ENCODE results near the gene LRRC47.

LRRC47 gene

DNA sequence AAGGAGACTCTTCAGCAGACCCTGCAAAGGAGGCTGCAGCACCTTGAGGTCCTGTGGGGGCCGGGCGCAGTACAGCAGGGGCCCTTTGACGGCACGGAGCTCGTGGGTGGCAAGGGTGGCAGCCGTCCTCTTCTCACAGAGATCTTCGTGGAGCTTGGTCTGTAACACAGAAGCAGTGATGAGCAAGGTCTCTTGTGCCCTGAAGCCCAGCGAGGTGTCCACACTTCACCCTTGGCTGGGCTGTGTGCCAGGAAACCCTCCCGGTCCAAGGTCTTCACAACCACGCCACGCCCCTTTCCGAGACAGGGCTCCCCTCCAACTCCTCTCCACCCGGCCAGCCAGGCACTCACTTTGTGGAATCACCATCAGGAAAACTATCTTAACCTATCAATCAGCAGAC is 11.3 kb downstream of the LRRC47 start:
- Mint-ChIP-seq H3K9me3 (no peaks in the 10 kb centered on the region), H3K36me3 (peaks cover 80% of the 10 kb centered on the region), H3K27ac (no peak overlapping the region), H3K4me3 (no peak overlapping the region), H3K4me1 (peaks cover 22% of the 10 kb centered on the region)
- ATAC-seq (no peak), DNase-seq (ENCODE audit: low spot score in 2 of 2) (no peak)

- H3K9me3 Mint-ChIP-seq, result no peaks in the 10 kb centered on the region
- DNase-seq (ENCODE audit: low spot score in 2 of 2) (no peak), ATAC-seq (no peak)
- peaks cover 90% of the 10 kb centered on the region for H3K36me3 Mint-ChIP-seq
- peaks cover 22% of the 10 kb centered on the region for H3K4me1 Mint-ChIP-seq
- peak overlapping the region; percentile 34 for H3K27ac Mint-ChIP-seq
- no peak overlapping the region for H3K4me3 Mint-ChIP-seq
Observed at GRCh38 chr1:3783651-3784474, 12.4 kb downstream of the LRRC47 start.

GRCh38 chr1:3780901-3781300 is 15.4 kb downstream of the LRRC47 start:
- H3K4me1 Mint-ChIP-seq, result peaks cover 3% of the 10 kb centered on the region

GRCh38 chr1:3779912-3780416 is 16.3 kb downstream of the LRRC47 start:
- H3K4me1 Mint-ChIP-seq, result peaks cover 6% of the 10 kb centered on the region
- peaks cover 59% of the 10 kb centered on the region for H3K36me3 Mint-ChIP-seq
- no peak overlapping the region for H3K27ac Mint-ChIP-seq
- no peaks in the 10 kb centered on the region for H3K9me3 Mint-ChIP-seq
- ATAC-seq (no peak), DNase-seq (ENCODE audit: low spot score in 2 of 2) (no peak)
- H3K4me3 Mint-ChIP-seq, result no peak overlapping the region

More at GRCh38 chr1:3780901-3781300, 15.4 kb downstream of the LRRC47 start:
- no peak overlapping the region for H3K4me3 Mint-ChIP-seq
- no peaks in the 10 kb centered on the region for H3K9me3 Mint-ChIP-seq
- no peak overlapping the region for H3K27ac Mint-ChIP-seq
- ATAC-seq, result no peak
- peaks cover 69% of the 10 kb centered on the region for H3K36me3 Mint-ChIP-seq
- no peak for DNase-seq (ENCODE audit: low spot score in 2 of 2)

DNA sequence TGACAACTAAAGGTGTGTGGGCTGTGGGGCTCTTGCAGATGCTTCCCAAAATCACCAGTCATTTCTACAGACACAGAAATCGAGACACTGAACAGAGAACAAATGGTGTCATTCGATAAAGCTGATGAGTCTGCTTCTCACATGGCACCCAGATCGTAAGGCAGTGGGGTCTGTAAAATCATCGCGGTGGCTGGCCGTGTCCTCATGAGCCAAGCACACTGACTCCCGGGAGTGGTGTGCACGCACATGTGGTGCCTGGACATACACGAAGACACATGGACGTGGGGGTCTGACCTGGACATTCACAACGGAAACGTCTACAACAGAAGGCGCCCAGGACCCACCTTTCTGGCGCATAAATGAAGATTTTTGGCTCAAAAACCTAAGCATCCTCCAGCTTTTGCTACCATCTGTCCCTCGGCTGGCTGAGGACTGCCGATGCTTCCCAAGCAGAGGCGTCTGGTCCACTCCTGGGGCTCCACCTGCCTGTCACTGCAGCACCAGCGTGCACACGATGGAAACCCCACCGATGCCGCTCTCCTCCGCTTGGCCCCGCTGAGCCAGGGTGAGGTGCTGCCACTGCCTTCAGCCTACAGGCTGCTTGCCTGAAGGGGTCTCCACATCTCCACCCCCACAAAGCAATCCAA is 16.9 kb downstream of the LRRC47 start:
- Mint-ChIP-seq H3K4me1 (peaks cover 6% of the 10 kb centered on the region), H3K9me3 (no peaks in the 10 kb centered on the region), H3K36me3 (peaks cover 53% of the 10 kb centered on the region), H3K4me3 (no peak overlapping the region), H3K27ac (no peak overlapping the region)
- no peak for ATAC-seq
- no peak for DNase-seq (ENCODE audit: low spot score in 2 of 2)

DNA sequence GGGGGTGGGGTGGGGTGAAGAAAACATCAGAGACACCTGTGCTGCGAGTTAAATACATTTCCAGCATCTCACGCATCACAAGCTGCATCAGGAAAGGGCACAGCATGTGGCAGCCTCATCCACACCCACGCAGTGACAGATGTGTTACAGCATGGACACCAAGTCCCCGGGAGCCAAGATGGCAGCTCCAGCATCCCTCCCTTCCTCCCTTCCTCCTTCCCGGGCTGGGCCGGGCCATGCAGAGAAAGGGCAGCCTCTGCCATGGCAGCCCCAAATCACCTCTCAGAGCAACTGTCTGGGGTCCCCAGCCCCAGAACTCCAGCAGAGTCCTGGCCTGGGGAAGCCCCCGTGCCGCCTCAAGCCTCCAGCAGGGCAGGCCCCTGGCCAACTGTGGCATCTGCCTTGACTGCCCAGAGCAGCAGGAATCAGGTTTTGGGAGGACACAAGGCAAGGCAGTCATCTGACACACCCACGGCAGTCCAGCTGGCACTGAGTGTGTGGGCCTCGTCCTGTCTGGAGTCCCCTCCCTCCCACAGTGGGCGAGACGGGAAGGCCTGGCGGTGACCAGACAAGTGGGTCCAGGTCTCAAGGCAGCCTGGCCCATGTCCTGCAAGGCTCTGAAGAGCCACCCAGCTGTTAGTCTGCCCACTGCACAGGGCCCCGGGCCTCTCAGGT is 17.6 kb downstream of the LRRC47 start:
- Mint-ChIP-seq H3K36me3 (peaks cover 47% of the 10 kb centered on the region), H3K27ac (no peak overlapping the region), H3K9me3 (no peaks in the 10 kb centered on the region), H3K4me3 (no peak overlapping the region), H3K4me1 (peaks cover 6% of the 10 kb centered on the region)
- ATAC-seq (no peak), DNase-seq (ENCODE audit: low spot score in 2 of 2) (no peak)

GRCh38 chr1:3777647-3778589 is 18.4 kb downstream of the LRRC47 start:
- Mint-ChIP-seq H3K36me3 (peaks cover 39% of the 10 kb centered on the region), H3K27ac (peak overlapping the region; percentile 12), H3K4me1 (peaks cover 11% of the 10 kb centered on the region), H3K9me3 (no peaks in the 10 kb centered on the region), H3K4me3 (no peak overlapping the region)
- DNase-seq (ENCODE audit: low spot score in 2 of 2) (no peak), ATAC-seq (no peak)

- H3K27ac Mint-ChIP-seq, result peak overlapping the region; percentile 12
- DNase-seq (ENCODE audit: low spot score in 2 of 2) (no peak), ATAC-seq (no peak)
- peaks cover 31% of the 10 kb centered on the region for H3K36me3 Mint-ChIP-seq
- no peaks in the 10 kb centered on the region for H3K9me3 Mint-ChIP-seq
- H3K4me1 Mint-ChIP-seq, result peaks cover 11% of the 10 kb centered on the region
- H3K4me3 Mint-ChIP-seq, result no peak overlapping the region
Observed at GRCh38 chr1:3777078-3777547, 19.2 kb downstream of the LRRC47 start.

DNA sequence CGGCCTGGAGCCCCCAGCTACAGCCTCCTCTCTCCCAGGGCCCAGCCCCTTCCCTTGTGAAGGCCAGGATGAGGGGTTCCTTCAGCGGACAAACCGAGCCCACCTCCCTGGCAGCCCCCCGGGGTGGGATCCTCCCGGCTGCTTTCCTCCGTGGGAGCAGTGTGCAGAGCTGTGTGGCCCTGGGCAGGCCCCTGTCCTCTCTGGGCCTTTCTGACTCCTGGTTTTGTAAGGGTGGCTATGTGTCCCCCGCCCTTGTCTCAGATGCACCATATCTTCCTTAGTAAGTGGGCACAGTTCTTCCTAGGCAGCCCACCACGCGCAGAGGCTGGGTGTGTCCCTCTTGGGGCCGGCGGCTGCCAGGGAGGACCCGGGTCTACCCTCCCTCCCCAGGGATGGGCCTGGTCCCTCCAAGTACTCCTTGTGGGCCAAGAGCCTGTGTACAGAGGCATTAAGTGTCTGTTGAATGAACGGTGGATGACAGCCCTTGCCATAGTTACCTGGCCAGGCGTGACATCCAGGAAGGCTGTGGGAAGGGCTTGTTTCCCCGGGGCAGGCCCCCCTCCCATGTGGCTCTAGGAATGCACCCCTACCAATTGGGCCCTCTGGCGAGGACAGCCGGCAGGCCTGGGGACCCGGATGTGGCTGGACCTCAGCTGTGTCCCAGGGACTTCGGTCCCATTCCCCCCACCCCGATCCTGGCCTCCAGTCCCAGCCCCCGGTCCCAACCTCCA is 19.9 kb downstream of the LRRC47 start:
- no peak for ATAC-seq

DNA sequence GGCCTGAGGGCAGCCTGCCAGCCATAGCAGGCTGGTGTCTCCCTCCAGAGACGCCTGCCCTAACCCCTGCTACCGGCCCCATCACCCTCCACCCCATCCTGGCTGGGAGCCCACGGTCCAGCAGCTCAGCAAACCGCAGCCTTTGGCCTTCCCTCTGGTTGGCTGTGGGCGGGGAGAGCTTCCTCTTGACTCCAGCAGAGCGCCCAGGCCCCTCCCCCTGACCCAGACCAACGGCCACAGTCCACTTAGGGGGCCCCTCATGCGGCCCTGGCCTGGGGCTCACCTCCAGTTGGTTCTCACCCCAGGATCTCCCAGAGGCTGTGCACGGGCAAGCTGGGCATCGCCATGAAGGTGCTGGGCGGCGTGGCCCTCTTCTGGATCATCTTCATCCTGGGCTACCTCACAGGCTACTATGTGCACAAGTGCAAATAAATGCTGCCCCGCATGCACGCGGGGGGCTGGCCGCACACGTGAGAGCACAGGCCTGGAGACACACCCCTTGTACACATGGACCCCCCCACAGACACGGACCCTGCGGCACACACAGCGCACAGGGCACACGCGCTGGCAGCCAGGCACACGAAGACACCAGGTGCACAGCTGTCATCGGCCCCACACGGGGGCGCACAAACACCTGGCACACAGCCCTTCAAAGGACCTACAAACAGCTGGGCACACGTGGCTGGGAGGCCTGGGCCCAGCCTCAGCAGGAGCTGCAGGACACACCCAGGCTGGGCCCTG is 20.6 kb downstream of the LRRC47 start:
- no peak overlapping the region for H3K4me3 Mint-ChIP-seq

More for the DNA sequence above, 19.9 kb downstream of the LRRC47 start:
- H3K36me3 Mint-ChIP-seq, result peaks cover 24% of the 10 kb centered on the region
- DNase-seq (ENCODE audit: low spot score in 2 of 2), result no peak
- peak overlapping the region; percentile 12 for H3K27ac Mint-ChIP-seq
- H3K4me1 Mint-ChIP-seq, result peaks cover 17% of the 10 kb centered on the region
- H3K9me3 Mint-ChIP-seq, result no peaks in the 10 kb centered on the region
- H3K4me3 Mint-ChIP-seq, result no peak overlapping the region

DNA sequence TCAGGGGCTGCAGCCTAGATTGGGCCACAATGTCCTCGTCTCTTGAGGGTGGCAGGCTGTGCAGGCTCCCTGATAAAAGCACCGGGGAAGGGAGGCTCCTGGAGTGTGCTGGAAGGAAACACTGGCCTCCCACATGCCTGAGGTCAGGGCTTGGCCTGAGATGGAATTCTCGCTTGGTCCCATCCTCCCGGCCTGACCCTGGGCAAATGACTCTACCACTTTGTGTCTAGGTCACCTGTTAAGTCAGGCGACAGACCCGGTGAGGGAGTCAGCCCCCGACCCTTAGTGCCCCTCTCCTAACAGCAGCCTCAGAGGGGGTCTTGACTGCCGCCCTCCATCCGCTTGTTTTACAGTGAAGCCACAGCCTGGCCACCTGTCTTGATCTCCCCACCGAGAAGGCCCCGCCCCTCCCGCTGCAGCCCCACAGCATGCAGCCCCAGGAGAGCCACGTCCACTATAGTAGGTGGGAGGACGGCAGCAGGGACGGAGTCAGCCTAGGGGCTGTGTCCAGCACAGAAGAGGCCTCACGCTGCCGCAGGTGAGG is 21.3 kb downstream of the LRRC47 start:
- DNase-seq (ENCODE audit: low spot score in 2 of 2), result no peak
- Mint-ChIP-seq H3K4me3 (no peak overlapping the region), H3K36me3 (peaks cover 10% of the 10 kb centered on the region), H3K27ac (no peak overlapping the region), H3K9me3 (no peaks in the 10 kb centered on the region), H3K4me1 (peaks cover 22% of the 10 kb centered on the region)
- ATAC-seq, result no peak

More for the DNA sequence above, 20.6 kb downstream of the LRRC47 start:
- DNase-seq (ENCODE audit: low spot score in 2 of 2) (no peak), ATAC-seq (peak; percentile 65)
- H3K27ac Mint-ChIP-seq, result no peak overlapping the region
- peaks cover 16% of the 10 kb centered on the region for H3K36me3 Mint-ChIP-seq
- H3K4me1 Mint-ChIP-seq, result peaks cover 19% of the 10 kb centered on the region
- no peaks in the 10 kb centered on the region for H3K9me3 Mint-ChIP-seq

DNA sequence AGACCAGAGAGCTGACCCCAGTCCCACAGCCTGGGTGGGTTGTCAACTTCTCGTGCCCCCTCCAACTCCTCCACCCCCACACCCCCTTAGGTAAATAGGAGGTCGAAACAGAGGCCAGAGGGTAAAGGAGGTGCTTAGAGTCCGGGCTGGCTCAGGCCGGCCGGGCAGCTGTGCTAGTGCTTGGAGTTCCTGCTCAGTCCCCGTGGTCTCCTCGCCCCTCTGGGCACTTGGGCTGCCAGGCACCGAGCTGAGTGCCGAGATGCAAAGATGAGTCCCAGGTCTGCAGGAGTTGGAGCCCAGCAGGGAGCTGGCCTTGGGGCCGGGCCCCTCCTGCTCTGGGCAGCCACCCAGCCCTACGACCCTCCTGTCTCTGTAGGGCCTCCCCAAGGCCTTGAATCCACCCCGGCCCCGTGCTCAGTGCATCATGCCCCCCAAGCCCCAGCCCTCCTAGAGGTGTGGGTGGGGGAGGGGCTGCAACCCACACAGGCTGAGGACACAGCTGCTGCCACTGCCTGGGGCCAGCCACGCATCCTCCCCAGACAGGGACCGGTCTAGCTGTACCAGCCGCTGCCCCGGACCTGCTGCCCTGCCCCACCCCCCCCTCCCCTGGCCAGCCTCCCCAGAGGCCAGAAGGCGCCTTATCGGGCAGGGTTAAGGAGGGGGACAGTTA is 21.9 kb downstream of the LRRC47 start:
- no peak for ATAC-seq
- H3K27ac Mint-ChIP-seq, result no peak overlapping the region
- no peaks in the 10 kb centered on the region for H3K9me3 Mint-ChIP-seq
- H3K4me1 Mint-ChIP-seq, result peaks cover 22% of the 10 kb centered on the region
- no peak overlapping the region for H3K4me3 Mint-ChIP-seq
- DNase-seq (ENCODE audit: low spot score in 2 of 2), result no peak
- H3K36me3 Mint-ChIP-seq, result peaks cover 4% of the 10 kb centered on the region

Measured in stimulated activated effector memory CD8-positive, alpha-beta T cell treated with anti-CD3 and anti-CD28 coated beads, Interleukin-12 subunit alpha, Interleukin-12 subunit beta, amount 100 ng/mL, for 72 hours (primary cell).